Gastrocnemius medialis (tissue), 4 donors: Measurements from ENCODE around the gene USP34.

ENCODE experiments used
- POLR2A ChIP-seq, 2 donors: fragments of 450-650 bp; IDR thresholded peaks; one replicate each; pipeline ENCODE4 v1.6.1; 2017; ENCODE audit warnings: antibody characterized with exemption in 2 of 2, mild to moderate bottlenecking in 2 of 2, moderate library complexity in 2 of 2
- TF ChIP-seq, protein P1 (sequence below), 5 experiments: fragments of 450-650 bp in 3 of 5; fragments of 200-600 bp in 2 of 5; sonication (generic) in 2 of 5; IDR thresholded peaks in 4 of 5; conservative IDR thresholded peaks in 1 of 5; 1 replicate in 4 of 5; 2 replicates in 1 of 5; pipeline ENCODE4 v1.5.1; 2016 to 2019; ENCODE audit warnings: antibody characterized with exemption in 5 of 5, mild to moderate bottlenecking in 3 of 5, moderate library complexity in 3 of 5

DNA sequence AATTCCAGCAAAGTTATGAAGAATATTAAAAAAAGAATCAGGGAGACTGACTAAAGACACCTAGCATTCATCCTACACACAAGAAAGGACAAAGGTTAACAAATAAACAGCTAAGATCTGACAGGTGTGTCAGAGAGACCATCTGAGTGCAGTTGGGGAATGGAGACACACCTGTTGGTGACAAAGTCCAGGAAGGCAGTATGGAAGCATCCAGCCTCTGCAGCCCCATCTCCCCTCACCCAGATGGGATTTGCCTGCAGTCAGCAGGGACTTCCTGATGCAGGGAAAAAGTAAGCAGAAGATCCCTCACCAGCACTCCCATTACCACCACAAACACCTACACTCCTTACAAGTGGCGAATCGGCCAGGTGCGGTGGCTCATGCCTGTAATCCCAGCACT, 37.9 kb downstream of the USP34 start:
- TF ChIP-seq, protein P1, sequence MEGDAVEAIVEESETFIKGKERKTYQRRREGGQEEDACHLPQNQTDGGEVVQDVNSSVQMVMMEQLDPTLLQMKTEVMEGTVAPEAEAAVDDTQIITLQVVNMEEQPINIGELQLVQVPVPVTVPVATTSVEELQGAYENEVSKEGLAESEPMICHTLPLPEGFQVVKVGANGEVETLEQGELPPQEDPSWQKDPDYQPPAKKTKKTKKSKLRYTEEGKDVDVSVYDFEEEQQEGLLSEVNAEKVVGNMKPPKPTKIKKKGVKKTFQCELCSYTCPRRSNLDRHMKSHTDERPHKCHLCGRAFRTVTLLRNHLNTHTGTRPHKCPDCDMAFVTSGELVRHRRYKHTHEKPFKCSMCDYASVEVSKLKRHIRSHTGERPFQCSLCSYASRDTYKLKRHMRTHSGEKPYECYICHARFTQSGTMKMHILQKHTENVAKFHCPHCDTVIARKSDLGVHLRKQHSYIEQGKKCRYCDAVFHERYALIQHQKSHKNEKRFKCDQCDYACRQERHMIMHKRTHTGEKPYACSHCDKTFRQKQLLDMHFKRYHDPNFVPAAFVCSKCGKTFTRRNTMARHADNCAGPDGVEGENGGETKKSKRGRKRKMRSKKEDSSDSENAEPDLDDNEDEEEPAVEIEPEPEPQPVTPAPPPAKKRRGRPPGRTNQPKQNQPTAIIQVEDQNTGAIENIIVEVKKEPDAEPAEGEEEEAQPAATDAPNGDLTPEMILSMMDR (IDR thresholded peaks at IDR 0.05 in 4 of 5, conservative IDR thresholded peaks at IDR 0.05 in 1 of 5), result no peak
- TF ChIP-seq POLR2A (IDR thresholded peaks at IDR 0.05), result no peak
